Stimulated activated CD4-positive, alpha-beta T cell treated with anti-CD3 and anti-CD28 coated beads, Interleukin-1b, Interleukin-23, amount 100 ng/mL, for 4 hours (primary cell): Measurements from ENCODE around the gene TOGARAM2.
"Not testable (repeated sequence)": the region's sequence is repeated elsewhere in the genome, so short reads cannot be mapped to it uniquely, and the experiment has no call there.

Source experiments
- DNase-seq, 2 donors: peaks; one replicate each; pipeline ENCODE4 v3.0.0-alpha.2; 2020; ENCODE audit warnings: low read depth in 2 of 2

TOGARAM2 gene

DNA sequence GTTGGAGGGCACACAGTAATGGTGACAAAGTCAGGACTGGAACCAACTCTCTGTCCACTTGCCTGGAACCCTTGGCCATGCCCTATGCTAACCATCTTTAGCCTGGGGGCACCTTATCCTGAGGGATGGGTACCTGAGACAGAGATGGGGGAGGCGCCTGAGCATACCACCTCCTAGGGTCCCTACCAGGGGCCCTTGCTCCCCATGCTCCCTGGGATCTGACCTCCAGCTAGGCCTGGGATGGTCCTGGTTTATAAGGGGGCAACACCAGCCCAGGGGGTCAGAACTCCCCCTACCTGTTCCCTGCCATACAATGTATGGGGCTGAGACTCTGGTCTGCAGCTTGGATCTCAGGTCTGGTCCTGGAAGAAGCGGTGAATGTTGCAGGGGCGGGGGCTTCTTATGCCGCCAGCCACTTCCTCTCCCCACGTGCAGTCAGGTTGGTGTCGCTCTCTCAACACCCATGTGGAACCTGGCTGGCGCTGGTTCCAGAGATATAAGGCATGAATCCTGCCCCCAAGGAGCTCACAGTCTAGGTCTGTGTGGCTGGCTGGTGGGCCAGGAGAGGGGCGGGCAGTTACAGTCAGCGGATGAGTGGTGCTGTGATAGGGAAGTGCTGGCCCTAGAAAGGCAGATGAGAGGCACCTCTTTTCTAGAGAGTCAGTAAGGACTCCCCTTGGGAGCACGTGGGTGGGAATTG lies 3.8 kb upstream of the TOGARAM2 start:
- no peak for DNase-seq

DNA sequence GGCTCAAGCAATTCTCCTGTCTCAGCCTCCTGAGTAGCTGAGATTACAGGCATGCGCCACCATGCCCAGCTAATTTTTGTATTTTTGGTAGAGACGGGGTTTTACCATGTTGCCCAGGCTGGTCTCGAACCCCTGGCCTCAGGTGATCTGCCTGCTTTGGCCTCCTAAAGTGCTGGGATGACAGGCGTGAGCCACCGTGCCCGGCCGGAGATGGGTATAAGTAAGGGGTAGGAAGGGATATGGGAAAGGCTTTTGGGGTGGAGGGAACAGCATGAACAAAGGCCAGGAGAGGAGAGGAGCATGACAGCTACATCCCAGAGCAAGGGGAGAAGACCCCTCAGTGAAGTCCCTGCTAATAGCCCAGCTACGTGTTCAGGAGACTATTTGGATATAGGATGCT lies 3.1 kb upstream of the TOGARAM2 start:
- not testable (repeated sequence) for DNase-seq

DNA sequence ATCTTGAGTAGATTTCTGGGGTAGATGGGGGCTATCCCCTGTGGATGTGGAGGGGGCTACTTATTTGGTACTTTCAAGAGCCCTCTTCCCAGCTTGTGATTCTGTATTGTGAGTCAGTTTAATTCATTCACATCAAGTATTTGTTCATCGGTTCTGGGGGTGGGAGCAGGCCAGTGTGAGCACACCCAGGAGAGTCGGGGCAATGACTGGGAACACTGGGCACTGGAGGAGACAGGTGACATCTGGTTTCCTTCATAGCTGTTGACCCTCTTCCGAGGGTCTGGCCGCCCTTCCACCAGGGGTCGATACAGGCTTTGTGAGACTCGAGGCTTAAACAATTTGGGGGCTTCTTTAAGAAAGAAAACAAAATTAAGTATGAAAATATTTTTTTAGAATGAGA lies 2.5 kb upstream of the TOGARAM2 start:
- no peak for DNase-seq

DNA sequence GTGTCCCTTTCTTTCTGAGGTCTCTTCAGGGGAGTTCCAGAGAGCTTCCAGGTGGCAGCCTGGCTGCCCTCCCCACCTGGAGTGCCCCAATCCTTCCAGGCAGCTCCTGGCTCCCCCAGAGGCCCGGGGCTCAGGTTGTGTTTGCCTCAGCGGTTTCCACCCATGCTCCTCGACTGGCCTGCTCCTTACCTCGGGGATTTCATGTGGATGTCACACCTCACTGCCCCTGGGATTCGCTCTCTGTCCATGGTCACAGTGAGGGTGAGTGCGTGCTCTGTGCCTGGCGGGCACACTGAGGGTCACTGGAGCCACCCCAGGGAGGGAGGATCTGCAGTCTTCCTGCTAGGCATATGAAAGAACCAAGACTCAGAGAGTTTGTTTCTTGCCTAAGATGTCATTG lies 2.1 kb upstream of the TOGARAM2 start:
- no peak for DNase-seq

DNA sequence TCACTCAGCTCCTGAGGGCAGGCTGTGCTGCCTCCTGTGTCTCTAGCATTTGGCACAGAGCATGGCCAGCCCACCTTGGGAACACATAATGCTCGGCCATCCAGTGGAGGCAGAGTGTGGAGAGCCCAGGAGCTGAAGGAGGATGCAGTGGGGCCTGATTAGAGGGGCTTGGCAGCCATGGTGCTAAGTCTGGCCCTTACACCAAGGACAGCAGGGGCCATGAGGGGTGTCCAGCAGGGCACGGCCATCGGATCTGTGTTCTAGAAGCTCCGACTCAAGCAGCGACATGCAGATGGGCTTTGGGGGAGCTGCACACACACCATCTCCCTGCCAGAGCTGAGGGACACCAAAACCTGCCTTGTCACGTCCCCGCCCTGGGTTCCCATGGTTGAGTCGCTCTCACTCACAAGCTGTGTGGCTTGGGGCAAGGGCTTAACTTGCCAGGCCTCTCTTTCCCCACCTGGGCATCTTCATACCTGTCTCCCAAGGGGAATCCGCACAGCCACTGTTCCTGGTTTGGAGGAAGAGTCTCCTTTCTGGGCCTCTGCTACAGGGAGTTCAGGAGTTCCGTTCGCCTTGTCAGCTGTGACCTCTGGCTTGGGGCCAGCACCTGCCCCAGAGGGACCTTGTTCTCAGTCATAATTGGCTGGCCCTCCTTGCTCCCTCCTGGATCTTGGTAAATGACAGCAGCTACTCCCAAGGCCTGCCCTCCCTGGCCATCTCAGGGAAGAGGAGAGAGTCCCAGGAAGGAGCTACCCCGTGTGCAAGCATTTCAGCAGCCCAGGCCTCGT lies 1.3 kb upstream of the TOGARAM2 start:
- DNase-seq: no peak

DNA sequence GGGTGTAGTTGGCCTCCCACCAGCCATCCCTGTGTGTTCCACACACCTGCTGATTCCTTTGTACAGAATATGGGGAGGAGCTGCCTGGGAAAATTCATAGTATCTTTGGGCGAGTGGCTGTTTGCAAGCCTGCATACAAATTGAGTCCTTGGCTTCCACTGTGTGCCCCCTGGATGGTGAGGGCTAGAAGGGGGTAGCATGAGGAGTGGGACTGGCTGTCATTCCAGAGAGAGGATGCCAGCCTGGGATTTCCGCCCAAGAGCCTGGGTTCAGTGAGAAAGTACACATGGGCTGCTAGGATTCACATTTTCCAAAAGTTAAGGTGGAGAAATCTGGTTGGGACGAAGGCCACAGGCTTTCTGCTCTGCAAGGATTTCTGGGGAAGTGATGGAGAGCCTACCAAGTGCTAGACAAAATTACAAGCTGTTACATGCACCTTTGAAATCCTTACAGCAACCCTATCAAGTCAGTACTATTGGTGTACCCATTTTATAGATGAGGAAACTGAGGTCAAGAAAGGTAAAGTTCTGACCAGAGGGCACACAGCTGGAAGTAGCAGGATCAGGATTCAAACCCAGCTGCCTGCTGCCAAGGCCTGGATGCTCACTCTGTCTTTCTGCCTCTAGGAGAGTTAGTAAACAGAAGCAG lies 606 bp upstream of the TOGARAM2 start:
- no peak for DNase-seq

DNA sequence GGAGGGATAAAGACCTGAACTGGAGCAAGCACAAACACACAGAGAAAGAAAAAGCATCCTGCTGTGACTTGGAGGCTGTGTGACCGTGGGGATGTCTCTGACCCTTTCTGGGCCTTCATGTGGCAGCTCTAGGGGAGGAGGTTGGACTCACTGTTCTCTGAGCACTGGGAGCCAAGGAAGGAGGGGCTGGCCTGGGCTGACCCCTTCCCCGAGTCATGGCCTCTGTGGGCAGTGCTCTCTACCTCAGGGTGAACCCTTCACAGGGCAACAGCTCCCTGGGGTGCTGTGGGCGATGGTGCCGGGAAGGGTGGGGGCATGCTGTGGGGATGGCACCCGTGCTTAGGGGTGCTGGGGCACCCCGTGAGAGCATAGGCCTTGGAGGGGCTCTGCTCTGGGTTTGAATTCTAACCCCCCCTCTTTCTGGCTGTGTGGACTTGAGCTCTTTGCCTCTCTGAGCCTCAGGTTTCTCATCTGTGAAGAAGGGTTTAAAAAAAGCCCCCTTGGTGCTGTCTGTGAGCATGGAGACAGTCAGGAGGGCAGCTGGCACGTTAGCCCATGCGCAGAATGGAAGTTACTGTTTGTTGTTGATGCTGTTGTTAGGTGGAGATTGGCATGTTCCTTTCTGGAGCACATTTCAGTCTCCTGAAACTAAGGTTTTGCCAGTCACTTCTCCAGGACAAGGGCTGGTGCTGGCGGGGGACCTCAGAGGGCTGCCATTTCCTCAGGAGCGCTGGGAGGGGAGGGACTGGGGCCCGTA lies 700 bp downstream of the TOGARAM2 start:
- DNase-seq: no peak

DNA sequence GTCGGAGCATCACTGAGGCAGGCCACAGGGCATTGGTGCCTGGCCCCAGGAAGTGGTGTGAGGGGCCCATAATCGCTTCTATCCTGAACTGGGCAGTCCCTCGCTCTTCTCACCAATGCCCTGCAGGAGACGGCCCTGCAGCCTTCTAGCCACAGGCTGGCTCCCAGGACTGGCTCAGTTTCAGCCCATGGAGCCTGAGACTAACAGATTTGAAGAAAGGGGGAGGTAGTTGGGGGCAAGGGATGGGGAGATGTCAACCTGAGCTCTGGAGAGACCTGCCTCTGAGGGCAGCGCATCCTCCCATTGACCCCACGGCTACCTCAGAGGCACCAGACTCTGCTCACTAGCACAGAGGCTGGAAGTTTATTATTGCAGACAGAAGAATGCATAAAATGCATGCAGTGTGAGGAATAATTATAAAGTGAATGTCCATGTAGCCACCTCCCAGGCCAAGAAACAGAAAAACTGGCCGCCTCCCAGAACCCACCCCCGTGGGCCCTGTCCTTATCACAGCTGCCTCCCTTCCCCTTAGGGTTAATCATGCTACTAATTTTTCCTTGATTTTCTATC lies 1.4 kb downstream of the TOGARAM2 start:
- no peak for DNase-seq

DNA sequence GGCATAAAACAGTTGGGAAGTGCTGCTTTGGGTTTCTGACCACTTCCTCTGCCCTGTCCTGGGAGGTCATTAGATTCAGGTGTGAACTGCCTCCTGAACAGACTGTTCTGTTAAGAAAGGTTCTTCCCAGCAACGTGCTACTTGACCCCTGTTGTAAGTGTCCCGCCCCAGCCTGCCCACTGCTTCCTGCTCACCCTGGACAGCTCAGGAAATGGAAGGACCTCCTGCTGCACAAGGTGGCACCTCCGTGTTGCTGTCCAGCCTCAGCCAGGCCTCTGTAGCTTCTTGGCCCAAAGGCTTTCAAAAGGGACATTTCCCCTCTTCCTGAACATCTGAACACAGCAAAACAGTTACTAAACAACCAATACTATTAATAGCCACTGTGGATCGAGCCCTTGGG lies 5.3 kb downstream of the TOGARAM2 start:
- DNase-seq: no peak

DNA sequence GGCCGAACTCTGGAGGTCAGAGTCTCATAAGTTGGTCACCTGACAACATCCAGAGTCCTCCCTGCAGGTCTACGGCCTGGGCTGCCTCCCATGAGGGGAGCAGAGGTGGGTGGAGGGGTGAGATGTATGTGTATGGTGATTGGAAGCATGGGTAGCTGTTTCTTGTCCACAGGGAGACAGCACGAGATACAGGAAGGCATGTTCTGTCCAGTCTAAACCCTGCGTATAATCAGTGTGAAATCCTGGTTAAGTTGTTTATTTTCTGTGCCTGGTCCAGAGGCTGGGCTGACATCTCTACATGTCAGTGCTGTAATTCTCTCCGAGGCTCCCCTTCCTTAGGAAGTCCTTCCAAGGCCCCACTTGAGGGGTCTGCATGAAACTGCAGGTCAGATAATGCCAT lies 8.9 kb downstream of the TOGARAM2 start:
- DNase-seq: no peak

DNA sequence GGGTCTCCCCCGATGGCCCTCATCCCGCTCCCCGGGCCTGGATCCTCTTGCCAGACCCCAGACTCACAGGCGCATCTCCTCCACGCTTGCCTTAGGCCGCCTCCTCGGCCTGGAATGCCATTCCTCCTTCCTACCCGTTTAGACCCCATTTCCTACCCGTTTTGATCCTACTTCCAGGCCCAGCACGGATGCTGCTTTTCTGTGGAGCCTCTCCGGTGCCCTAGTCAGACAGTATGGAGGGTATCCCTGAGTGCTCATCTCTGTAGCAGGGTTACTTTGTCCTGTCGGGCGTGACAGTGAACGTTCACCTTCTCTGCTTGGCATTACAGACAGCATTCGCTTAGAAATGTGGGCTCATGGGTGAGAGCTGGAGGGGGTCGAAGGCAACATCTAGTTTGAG lies 9.3 kb downstream of the TOGARAM2 start:
- DNase-seq: no peak

DNA sequence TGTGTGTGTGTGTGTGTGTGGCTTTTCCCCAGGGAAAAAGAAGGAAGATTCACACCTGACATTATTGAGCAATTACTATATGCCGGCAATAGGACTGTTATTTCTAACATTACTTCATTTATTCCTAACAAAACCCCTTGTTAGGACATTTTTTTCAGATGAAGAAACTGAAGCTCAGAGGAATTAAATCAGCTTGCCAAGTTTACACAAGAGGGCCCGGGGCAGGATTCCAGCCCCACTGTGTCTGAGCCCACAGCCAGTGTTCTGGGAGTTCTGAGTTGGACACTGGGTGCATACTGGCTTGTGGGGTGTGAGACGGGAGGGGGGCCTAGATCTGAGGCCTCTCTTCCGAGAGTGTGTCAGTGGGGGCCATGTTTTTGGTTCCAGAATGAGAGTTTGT lies 9.9 kb downstream of the TOGARAM2 start:
- no peak for DNase-seq

DNA sequence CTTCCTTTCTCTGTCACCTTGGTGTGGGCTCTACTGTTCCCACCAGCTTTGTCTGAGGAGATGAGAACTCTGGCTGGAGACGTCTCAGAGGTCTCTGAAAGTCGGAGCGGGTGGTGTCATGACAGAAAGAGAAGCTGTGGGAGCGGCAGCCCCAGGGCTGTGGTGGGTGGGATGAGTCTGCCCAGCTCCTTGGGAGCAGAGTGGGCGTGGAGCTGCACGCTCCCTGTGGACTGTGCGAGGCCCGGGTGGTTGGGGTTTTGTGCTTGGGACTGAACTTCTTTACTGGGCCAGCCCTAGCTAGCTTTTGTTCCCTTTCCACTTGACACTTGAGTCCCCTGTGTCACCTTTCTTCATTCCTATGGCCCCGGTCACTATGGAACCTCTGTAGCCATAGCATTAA lies 10.4 kb downstream of the TOGARAM2 start:
- DNase-seq: no peak

DNA sequence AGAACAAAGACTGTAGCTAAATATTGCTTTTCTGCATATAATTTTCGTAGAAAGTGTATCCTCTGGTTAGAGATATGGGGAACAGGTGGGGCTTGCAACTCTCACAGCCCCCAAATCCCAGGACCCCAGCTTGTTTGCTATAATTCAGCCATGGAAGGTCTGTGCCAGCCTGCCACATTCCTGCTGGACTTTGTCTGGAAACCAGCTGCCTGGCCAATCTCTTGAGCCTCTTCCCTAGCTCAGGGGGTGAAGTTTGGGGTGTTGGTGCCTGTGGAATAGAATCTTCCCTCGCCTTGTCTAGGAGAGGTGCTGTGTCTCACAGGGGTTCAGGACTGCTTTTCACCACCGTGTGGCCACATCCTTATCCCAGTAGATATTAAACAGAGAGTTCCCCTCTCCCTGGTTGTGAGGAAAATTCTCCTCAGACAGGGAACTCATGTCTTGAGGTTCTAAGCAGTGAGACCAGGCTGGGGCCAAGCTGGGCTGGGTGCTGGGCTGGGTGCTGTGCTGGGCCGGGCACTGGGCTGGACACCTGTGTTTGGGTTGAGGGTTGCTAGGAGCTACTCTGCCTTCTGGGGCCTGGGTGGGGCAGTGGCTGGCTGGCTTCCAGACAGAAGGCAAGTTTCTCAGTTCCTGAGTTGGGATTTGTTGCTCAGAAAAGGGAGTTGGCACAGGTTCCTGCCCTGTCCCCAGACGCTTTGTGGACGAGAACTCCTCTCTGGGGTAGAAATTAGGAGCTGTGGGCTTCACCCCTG lies 12.3 kb downstream of the TOGARAM2 start:
- DNase-seq: no peak

DNA sequence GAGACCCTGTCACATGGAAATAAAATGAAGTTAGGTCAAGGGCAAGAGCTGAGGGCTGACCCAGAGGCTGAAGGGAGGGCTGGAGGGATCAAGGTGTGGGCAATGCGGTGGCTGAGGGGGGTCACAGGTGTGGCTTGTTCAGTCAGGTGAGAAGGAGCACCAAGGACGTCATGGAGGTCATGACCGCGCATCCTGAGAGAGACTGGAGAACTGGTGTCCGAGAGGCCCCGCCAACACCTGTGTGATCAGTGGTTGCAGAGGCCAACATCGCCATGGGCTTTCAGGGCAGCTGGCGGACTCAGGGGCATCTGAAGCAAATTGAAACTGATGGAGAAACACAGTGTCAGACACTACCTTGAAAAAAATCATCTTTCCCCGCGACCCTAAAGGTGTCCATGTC lies 13.0 kb downstream of the TOGARAM2 start:
- DNase-seq: no peak

DNA sequence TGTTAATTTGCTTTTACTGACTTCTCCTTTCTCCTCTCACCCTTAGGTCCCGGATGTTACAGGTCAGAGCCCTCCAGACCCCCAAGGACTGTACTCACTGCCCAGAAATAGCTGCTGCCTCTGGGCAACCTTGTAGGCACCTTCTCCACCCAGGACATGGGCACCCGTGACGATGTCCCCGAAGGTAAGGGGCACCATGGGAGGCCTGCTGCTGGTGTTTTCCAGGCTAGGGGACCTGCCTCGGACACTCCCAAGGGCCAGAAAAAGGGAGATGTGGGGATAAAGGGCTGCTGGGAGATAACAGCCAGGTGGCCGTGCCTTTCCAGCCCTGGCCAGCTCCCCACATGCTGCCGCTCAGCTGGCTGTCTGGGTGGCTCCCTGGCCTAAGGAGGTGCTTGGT lies 13.6 kb downstream of the TOGARAM2 start:
- DNase-seq: no peak

DNA sequence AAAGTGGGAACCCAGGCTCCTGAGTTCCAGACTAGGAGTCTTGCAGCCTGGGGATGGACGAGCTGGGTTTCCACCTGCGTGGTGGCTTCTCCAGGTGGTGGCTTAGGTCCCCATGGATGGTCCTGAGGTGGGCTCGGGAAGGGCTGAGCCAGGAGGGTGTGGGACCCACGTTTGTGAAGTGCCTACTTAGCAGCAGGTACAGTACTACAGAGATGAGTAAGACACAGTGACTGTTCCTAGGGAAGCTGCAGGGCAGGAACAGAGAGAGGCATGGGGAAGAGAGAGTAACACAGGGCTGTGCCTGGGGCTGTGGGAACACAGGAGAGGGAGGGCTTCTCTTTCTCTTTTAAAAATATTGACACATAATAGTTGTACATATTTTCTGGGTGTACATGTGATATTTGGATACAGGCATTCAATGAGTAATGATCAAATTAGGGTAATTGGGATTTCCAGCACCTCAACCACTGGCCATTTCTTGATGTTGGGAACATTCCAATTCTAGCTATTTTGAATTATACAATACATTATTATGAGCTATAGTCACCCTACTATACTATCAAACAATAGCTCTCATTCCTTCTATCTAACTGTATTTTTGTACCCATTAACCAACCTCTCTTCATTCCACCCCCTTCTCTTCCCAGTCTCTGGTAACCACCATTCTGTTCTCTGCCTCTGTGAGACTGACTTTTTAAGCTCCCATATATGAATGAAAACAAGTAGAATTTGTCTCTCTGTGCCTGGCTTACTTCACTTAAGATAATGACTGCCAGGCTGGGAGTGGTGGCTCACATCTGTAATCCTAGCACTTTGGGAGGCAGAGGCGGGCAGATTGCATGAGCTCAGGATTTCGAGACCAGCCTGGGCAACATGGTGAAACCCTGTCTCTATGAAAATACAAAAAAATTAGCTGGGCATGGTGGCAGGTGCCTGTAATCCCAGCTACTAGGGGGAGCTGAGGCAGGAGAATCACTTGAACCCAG lies 15.0 kb downstream of the TOGARAM2 start:
- no peak for DNase-seq

DNA sequence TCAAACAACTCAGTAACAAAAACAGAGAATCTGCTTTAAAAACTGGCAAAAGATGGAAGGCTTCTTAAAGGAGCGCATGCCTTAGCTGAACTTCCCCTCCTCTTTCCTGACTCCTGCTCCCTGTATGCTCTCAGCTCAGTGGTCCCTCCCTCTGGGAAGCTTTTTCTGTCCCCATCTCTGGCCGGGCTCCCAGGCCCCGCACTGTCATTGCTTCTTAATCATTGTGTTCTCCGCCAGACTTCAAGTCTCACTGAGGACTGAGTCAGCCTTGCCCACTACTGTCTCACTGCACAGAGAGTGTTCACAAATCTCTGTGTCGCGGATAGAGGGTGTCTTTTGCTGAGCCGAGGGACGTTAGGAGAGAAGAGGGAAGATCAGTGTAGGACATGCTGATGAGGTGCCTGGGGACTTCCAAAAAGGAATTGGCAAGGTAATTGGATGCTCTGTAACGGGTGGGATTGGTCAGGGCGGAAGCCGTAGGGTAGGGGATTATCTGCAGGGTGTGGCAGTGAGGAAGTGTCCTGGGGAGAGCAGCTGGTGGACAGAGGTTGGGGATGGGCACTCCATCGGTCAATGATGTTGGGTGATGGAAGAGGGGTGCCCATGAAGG lies 16.2 kb downstream of the TOGARAM2 start:
- DNase-seq: no peak
